Endodermal cell (in vitro differentiated cells): ENCODE measurements around the gene MYOF. TPM values are rescaled to one million over a fixed set of nuclear protein-coding genes. Genes with fewer than 3 reads are reported as not detected.

ENCODE experiments used
- DNase-seq: peaks from one replicate; pipeline ENCODE4 v3.0.0-alpha.2; 2017
- H3K27ac ChIP-seq: 2 replicates; pipeline ENCODE4 v1.5.1; 2013; ENCODE audit warnings: mild to moderate bottlenecking, low read depth, low read length, moderate library complexity
- H3K27me3 ChIP-seq: 2 replicates; pipeline ENCODE4 v1.6.1; 2013; ENCODE audit warnings: mild to moderate bottlenecking, low read length, moderate library complexity; ENCODE audit not compliant: insufficient read depth, control insufficient read depth, poor library complexity, severe bottlenecking
- H3K36me3 ChIP-seq: 2 replicates; pipeline ENCODE4 v1.7.0; 2013; ENCODE audit warnings: mild to moderate bottlenecking, low read length, moderate library complexity; ENCODE audit not compliant: control insufficient read depth, insufficient read depth
- H3K4me1 ChIP-seq: one replicate; pipeline ENCODE4 v1.7.0; 2013; ENCODE audit warnings: low read length; ENCODE audit not compliant: control insufficient read depth, insufficient read depth
- H3K4me3 ChIP-seq: 2 replicates; pipeline ENCODE4 v1.5.1; 2013; ENCODE audit warnings: mild to moderate bottlenecking, low read length, moderate library complexity
- H3K9ac ChIP-seq: 2 replicates; pipeline ENCODE4 v1.6.1; 2013; ENCODE audit warnings: mild to moderate bottlenecking, low read length, moderate library complexity; ENCODE audit not compliant: poor library complexity, severe bottlenecking; ENCODE audit errors: extremely low read depth
- H3K9me3 ChIP-seq: 2 replicates; pipeline ENCODE4 v1.6.1; 2013; ENCODE audit warnings: mild to moderate bottlenecking, low read length, moderate library complexity; ENCODE audit not compliant: control insufficient read depth
- H3K27ac Mint-ChIP-seq: 2 replicates; pipeline ENCODE4 v1.8.0; 2020; ENCODE audit warnings: mixed read lengths
- H3K27me3 Mint-ChIP-seq: 2 replicates; pipeline ENCODE4 v1.8.0; 2021; ENCODE audit warnings: mild to moderate bottlenecking, mixed read lengths; ENCODE audit not compliant: insufficient read depth
- H3K36me3 Mint-ChIP-seq: 2 replicates; pipeline ENCODE4 v1.8.0; 2020; ENCODE audit warnings: low read depth, mixed read lengths
- H3K4me1 Mint-ChIP-seq: 2 replicates; pipeline ENCODE4 v1.8.0; 2020; ENCODE audit warnings: mixed read lengths
- H3K4me3 Mint-ChIP-seq: 2 replicates; pipeline ENCODE4 v1.8.0; 2020; ENCODE audit warnings: mild to moderate bottlenecking, moderate library complexity, mixed read lengths
- H3K9me3 Mint-ChIP-seq: 2 replicates; pipeline ENCODE4 v1.8.0; 2020; ENCODE audit warnings: mild to moderate bottlenecking, mixed read lengths
- WGBS, 2 experiments: methylation state at CpG; one replicate each; pipeline versions ENCODE4 v1.1.5 to v1.1.7; 2013; ENCODE audit warnings: missing lambda C conversion rate in 2 of 2, mixed read lengths in 1 of 2; ENCODE audit not compliant: insufficient coverage in 1 of 2, insufficient read length in 1 of 2; 5-methylcytosine and 5-hydroxymethylcytosine counted together
- total RNA-seq, 2 donors: library from RNA; stranded (reverse); fragmentation: NEBNext Ultra II Directional in 1 of 2; extraction: Animal tissue kit (Norgen Biotek cat#: 25700) in 1 of 2; gene quantifications; 2 replicates in 1 of 2; 3 replicates in 1 of 2; pipeline ENCODE4 v1.2.1, GENCODE V29; 2021
- TF ChIP-seq, protein P1 (sequence below): fragments of 200-600 bp; sonication (generic); conservative IDR thresholded peaks from 2 replicates; pipeline ENCODE4 v1.5.0; 2021; ENCODE audit warnings: antibody characterized with exemption, mild to moderate bottlenecking

The MYOF gene
- total RNA-seq, 2 donors from 2014 or later: 37.4 to 93.8 TPM

- no peaks in the 10 kb centered on the region for H3K27me3 Mint-ChIP-seq
- H3K36me3 Mint-ChIP-seq: peaks cover 77% of the 10 kb centered on the region
- H3K9me3 Mint-ChIP-seq: no peaks in the 10 kb centered on the region
- Histone ChIP-seq H3K27me3 (no peaks in the 10 kb centered on the region), H3K9ac (no peak overlapping the region), H3K27ac (no peak overlapping the region), H3K9me3 (no peaks in the 10 kb centered on the region), H3K36me3 (peaks cover 90% of the 10 kb centered on the region), H3K4me1 (no peaks in the 10 kb centered on the region), H3K4me3 (no peak overlapping the region)
- 89 to 92% methylated on average over 3 of the region's 3 CpGs for WGBS, 2 experiments
- TF ChIP-seq, protein P1, sequence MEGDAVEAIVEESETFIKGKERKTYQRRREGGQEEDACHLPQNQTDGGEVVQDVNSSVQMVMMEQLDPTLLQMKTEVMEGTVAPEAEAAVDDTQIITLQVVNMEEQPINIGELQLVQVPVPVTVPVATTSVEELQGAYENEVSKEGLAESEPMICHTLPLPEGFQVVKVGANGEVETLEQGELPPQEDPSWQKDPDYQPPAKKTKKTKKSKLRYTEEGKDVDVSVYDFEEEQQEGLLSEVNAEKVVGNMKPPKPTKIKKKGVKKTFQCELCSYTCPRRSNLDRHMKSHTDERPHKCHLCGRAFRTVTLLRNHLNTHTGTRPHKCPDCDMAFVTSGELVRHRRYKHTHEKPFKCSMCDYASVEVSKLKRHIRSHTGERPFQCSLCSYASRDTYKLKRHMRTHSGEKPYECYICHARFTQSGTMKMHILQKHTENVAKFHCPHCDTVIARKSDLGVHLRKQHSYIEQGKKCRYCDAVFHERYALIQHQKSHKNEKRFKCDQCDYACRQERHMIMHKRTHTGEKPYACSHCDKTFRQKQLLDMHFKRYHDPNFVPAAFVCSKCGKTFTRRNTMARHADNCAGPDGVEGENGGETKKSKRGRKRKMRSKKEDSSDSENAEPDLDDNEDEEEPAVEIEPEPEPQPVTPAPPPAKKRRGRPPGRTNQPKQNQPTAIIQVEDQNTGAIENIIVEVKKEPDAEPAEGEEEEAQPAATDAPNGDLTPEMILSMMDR: no peak
- H3K4me3 Mint-ChIP-seq: no peak overlapping the region
- DNase-seq: no peak
- no peak overlapping the region for H3K27ac Mint-ChIP-seq
- H3K4me1 Mint-ChIP-seq: peaks cover 12% of the 10 kb centered on the region
These were observed 136.0 kb downstream of the MYOF start for GRCh38 chr10:93346108-93346507.

DNA sequence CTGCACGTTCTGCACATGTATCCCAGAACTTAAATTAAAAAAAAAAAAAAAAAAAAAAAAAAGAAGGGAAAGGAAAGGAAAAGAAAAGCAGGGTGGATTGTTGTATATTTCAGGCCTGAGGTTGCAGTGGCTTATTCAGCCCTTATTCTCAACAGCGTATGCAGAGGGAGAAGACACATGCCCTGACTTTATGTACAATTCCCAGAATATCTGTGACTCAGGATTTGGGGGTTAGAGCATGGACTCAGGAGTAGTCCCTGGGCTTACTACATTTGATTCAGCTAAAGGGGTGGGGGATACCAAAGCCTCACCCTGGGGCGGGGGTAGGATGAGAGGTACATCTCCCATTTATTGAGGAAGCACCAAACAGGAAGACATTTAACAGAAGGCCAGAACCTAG, 137.4 kb downstream of the MYOF start:
- H3K27ac Mint-ChIP-seq: no peak overlapping the region
- H3K4me1 Mint-ChIP-seq: peaks cover 12% of the 10 kb centered on the region
- Histone ChIP-seq H3K36me3 (peaks cover 87% of the 10 kb centered on the region), H3K27ac (no peak overlapping the region), H3K4me1 (no peaks in the 10 kb centered on the region), H3K27me3 (no peaks in the 10 kb centered on the region), H3K9ac (no peak overlapping the region), H3K4me3 (no peak overlapping the region), H3K9me3 (no peaks in the 10 kb centered on the region)
- DNase-seq: no peak
- peaks cover 75% of the 10 kb centered on the region for H3K36me3 Mint-ChIP-seq
- TF ChIP-seq, protein P1: no peak
- WGBS, 2 experiments: 88 to 90% methylated on average over 2 of the region's 3 CpGs
- H3K9me3 Mint-ChIP-seq: no peaks in the 10 kb centered on the region
- no peak overlapping the region for H3K4me3 Mint-ChIP-seq
- H3K27me3 Mint-ChIP-seq: no peaks in the 10 kb centered on the region

DNA sequence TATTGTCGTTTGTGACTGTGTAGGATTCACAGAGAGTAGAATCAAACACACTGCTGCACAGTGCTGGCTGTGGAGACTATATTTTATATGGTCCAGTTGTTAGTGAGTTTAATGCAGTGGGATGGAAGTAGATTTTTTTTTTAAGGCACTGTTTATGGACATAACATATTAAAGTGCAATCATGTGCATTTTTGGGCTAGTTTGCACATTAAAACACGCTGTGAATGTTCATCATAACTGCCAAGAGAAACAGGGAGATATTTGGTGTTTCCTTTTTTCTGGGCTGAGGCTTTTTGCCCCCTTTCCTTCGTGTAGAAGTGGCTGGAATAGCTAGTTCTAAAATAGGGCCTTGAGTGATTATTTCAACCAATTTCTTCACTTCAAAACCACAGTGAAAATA, 139.2 kb downstream of the MYOF start:
- H3K27me3 ChIP-seq: no peaks in the 10 kb centered on the region
- H3K27ac Mint-ChIP-seq: no peak overlapping the region
- no peaks in the 10 kb centered on the region for H3K4me1 ChIP-seq
- no peak overlapping the region for H3K4me3 ChIP-seq
- H3K27ac ChIP-seq: no peak overlapping the region
- H3K4me1 Mint-ChIP-seq: peaks cover 12% of the 10 kb centered on the region
- H3K36me3 ChIP-seq: peaks cover 85% of the 10 kb centered on the region
- WGBS, 2 experiments: 93 to 100% methylated on average over 2 to 3 of the region's 3 CpGs
- H3K9me3 Mint-ChIP-seq: no peaks in the 10 kb centered on the region
- H3K36me3 Mint-ChIP-seq: peaks cover 67% of the 10 kb centered on the region
- no peak overlapping the region for H3K9ac ChIP-seq
- no peaks in the 10 kb centered on the region for H3K9me3 ChIP-seq
- no peaks in the 10 kb centered on the region for H3K27me3 Mint-ChIP-seq
- H3K4me3 Mint-ChIP-seq: no peak overlapping the region
- TF ChIP-seq, protein P1: no peak
- DNase-seq: no peak
